ENCODE results near the gene EFEMP2. TPM values are rescaled to one million over a fixed set of nuclear protein-coding genes. Genes with fewer than 3 reads are reported as not detected.
A peak's percentile ranks its signal among the peaks of the same experiment; 100 is the strongest.

The EFEMP2 gene
- total RNA-seq, 1 experiment from 2014 or later = 31.2 TPM

- TF ChIP-seq CTCF (conservative IDR thresholded peaks at IDR 0.05; ENCODE audit: low read depth, low read length) (no peak), EZH2 (IDR thresholded peaks at IDR 0.05; ENCODE audit: borderline replicate concordance, low read depth, low read length, poor library complexity, severe bottlenecking) (no peak)
- POLR2A ChIA-PET (ENCODE audit: low non-redundant PET) = no interaction called here
- no TSS peak for BruUV-seq (replicated peaks)
- DNase-seq (ENCODE audit: low spot score) = peak; percentile 95
- Histone ChIP-seq H3K27me3 (replicated peaks; ENCODE audit: insufficient read depth, low read depth, low read length, poor library complexity) (no peaks in the 10 kb centered on the region), H3K4me3 (ENCODE audit: low read depth, low read length, poor library complexity, severe bottlenecking) (peak overlapping the region; percentile 68), H3K36me3 (ENCODE audit: insufficient read depth, low read length, poor library complexity, severe bottlenecking) (peaks cover 6% of the 10 kb centered on the region), H3K4me1 (ENCODE audit: insufficient read depth, low read length, poor library complexity, severe bottlenecking) (peaks cover 18% of the 10 kb centered on the region), H3K27ac (ENCODE audit: low read depth, low read length, poor library complexity, severe bottlenecking) (peak overlapping the region; percentile 75), H3K9me3 (ENCODE audit: low read depth, low read length, poor library complexity, severe bottlenecking) (no peaks in the 10 kb centered on the region)
- CTCF ChIA-PET = interaction anchor here (1.0 to 1.9 kb wide), 3 partner anchors 11 to 17 kb away, joined by 3 to 5 read pairs (median 3); partner anchors contain the start of genes CCDC85B and MUS81
- intact Hi-C loops (cut with micrococcal nuclease; ENCODE audit: unreplicated experiment) = no loop called here
Measured at GRCh38 chr11:65873318-65874156, 937 bp upstream of the EFEMP2 start.

- intact Hi-C loops (cut with micrococcal nuclease; ENCODE audit: unreplicated experiment) = no loop called here
- H3K4me1 ChIP-seq (ENCODE audit: insufficient read depth, low read length, poor library complexity, severe bottlenecking) = peaks cover 24% of the 10 kb centered on the region
- DNase-seq (ENCODE audit: low spot score) = no peak
- peak overlapping the region; percentile 75 for H3K27ac ChIP-seq (ENCODE audit: low read depth, low read length, poor library complexity, severe bottlenecking)
- ChIA-PET POLR2A (ENCODE audit: low non-redundant PET) (interaction anchor here (0.5 to 0.7 kb wide), 2 partner anchors 38 to 93 kb away, joined by 3 to 8 read pairs; partner anchors contain the start of gene SNX32), CTCF (interaction anchor here (1.5 to 4.1 kb wide), 4 partner anchors 13 to 18 kb away, joined by 3 to 16 read pairs (median 10); partner anchors contain the start of genes CCDC85B, FIBP and MUS81)
- peak overlapping the region; percentile 68 for H3K4me3 ChIP-seq (ENCODE audit: low read depth, low read length, poor library complexity, severe bottlenecking)
- TF ChIP-seq EZH2 (IDR thresholded peaks at IDR 0.05; ENCODE audit: borderline replicate concordance, low read depth, low read length, poor library complexity, severe bottlenecking) = no peak
- 0 out of 2 replicates have a peak, but pooled peaks have one; percentile 10 for TF ChIP-seq CTCF (conservative IDR thresholded peaks at IDR 0.05; ENCODE audit: low read depth, low read length)
- no peaks in the 10 kb centered on the region for H3K9me3 ChIP-seq (ENCODE audit: low read depth, low read length, poor library complexity, severe bottlenecking)
- H3K36me3 ChIP-seq (ENCODE audit: insufficient read depth, low read length, poor library complexity, severe bottlenecking) = peaks cover 19% of the 10 kb centered on the region
- no TSS peak for BruUV-seq (replicated peaks)
- no peaks in the 10 kb centered on the region for H3K27me3 ChIP-seq (replicated peaks; ENCODE audit: insufficient read depth, low read depth, low read length, poor library complexity)
Measured at GRCh38 chr11:65871811-65872548, 620 bp downstream of the EFEMP2 start.

All from A673 (cell line).